GM12872 (cell line): ENCODE measurements around the gene FAM219A.

ENCODE experiments used
- TF ChIP-seq, protein P1 (sequence below): IDR thresholded peaks from 3 replicates; pipeline ENCODE4 v1.5.1; 2011; ENCODE audit warnings: low read depth, mild to moderate bottlenecking, low read length, moderate library complexity; ENCODE audit not compliant: insufficient read depth

The FAM219A gene

DNA sequence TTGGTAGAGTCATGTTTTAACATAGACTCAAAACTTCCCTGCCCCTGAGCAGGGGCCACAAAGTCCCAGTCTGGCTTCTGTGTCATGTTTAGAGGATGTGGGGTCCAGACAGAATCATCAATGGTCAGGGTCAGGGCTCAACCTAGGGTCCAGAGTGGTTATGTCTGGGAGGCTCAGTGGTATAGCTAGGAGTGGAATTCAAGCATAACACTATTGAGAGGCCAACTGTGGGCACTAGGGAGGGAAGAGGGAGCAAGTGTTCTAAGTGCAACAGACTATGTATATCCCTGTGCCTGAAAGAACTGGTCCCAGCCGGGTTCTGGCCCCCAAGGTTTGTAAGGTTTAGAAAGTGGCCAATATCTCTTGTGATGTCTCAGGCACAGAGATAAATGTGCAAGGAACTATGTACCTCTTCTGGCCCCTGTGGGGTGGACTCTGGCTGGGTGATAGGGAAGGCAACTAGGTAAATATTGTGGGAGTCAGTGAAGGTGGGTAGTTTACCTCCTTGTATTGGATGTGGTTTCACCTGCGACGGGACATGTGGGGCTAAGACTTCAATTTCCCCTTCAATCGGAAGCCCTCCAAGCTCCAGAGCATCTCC lies 95.7 kb downstream of the FAM219A start:
- TF ChIP-seq, protein P1, sequence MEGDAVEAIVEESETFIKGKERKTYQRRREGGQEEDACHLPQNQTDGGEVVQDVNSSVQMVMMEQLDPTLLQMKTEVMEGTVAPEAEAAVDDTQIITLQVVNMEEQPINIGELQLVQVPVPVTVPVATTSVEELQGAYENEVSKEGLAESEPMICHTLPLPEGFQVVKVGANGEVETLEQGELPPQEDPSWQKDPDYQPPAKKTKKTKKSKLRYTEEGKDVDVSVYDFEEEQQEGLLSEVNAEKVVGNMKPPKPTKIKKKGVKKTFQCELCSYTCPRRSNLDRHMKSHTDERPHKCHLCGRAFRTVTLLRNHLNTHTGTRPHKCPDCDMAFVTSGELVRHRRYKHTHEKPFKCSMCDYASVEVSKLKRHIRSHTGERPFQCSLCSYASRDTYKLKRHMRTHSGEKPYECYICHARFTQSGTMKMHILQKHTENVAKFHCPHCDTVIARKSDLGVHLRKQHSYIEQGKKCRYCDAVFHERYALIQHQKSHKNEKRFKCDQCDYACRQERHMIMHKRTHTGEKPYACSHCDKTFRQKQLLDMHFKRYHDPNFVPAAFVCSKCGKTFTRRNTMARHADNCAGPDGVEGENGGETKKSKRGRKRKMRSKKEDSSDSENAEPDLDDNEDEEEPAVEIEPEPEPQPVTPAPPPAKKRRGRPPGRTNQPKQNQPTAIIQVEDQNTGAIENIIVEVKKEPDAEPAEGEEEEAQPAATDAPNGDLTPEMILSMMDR, result no peak

DNA sequence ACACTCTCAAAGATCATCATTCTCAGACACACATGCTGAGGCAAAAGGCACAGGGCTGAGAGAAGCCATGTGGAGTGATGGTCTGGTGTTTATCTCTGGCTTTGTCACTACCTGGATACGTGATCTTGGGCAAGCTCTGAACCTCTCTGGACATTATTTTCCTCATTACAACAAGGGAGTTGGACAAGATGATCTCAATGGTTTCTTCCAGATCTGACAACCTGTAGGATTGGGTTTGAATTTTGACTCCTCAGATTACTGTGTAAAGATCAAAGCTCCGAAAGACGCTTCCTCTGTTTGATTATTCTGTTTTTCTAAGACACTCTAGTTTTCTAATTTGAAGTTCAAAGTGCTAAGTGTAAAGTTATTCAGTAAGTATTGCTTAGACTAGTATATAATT lies 109.0 kb downstream of the FAM219A start:
- TF ChIP-seq, protein P1, result no peak
